ENCODE measurements around the gene TEAD2.

Gene TEAD2

GRCh38 chr19:49366110-49366509, 3.9 kb upstream of the TEAD2 start:
- Histone ChIP-seq H2AFZ (no peak overlapping the region), H3K27me3 (ENCODE audit: control insufficient read depth, insufficient read depth, low read length) (no peaks in the 10 kb centered on the region), H3K4me1 (peaks cover 2% of the 10 kb centered on the region), H3K27ac (no peak overlapping the region), H3K4me3 (ENCODE audit: low read depth, low read length) (no peak overlapping the region), H3K4me2 (ENCODE audit: low read length) (no peak overlapping the region), H3K36me3 (ENCODE audit: control insufficient read depth, insufficient read depth, low read length) (no peaks in the 10 kb centered on the region), H3K9me3 (ENCODE audit: control insufficient read depth, low read length) (no peaks in the 10 kb centered on the region), H3K9ac (no peak overlapping the region), H3K79me2 (no peaks in the 10 kb centered on the region)
- no peak for TF ChIP-seq CTCF (IDR thresholded peaks at IDR 0.05)

- Histone ChIP-seq H3K4me2 (ENCODE audit: low read length) (peak overlapping the region; percentile 32), H3K27me3 (ENCODE audit: control insufficient read depth, insufficient read depth, low read length) (no peaks in the 10 kb centered on the region), H3K36me3 (ENCODE audit: control insufficient read depth, insufficient read depth, low read length) (no peaks in the 10 kb centered on the region), H3K9me3 (ENCODE audit: control insufficient read depth, low read length) (no peaks in the 10 kb centered on the region), H3K9ac (no peak overlapping the region), H2AFZ (peak overlapping the region; percentile 23), H3K4me3 (ENCODE audit: low read depth, low read length) (peak overlapping the region; percentile 23), H3K4me1 (peaks cover 2% of the 10 kb centered on the region), H3K27ac (no peak overlapping the region), H3K79me2 (no peaks in the 10 kb centered on the region)
- no peak for TF ChIP-seq CTCF (IDR thresholded peaks at IDR 0.05)
Observed at GRCh38 chr19:49364083-49364737, 2.0 kb upstream of the TEAD2 start.

GRCh38 chr19:49363268-49364082, 1.3 kb upstream of the TEAD2 start, which contains the start of gene DKKL1:
TSS of gene DKKL1 (plus strand) at chr19:49363877. CDS start at chr19:49363999, 122 bp downstream.
- Histone ChIP-seq H3K27me3 (ENCODE audit: control insufficient read depth, insufficient read depth, low read length) (no peaks in the 10 kb centered on the region), H3K9me3 (ENCODE audit: control insufficient read depth, low read length) (no peaks in the 10 kb centered on the region), H3K9ac (no peak within 1 kb of the TSS)

GRCh38 chr19:49362929-49363267, 682 bp upstream of the TEAD2 start:
- peak overlapping the region; percentile 86 for H3K4me3 ChIP-seq (ENCODE audit: low read depth, low read length)
- peak overlapping the region; percentile 59 for H3K27ac ChIP-seq
- peak overlapping the region; percentile 85 for H2AFZ ChIP-seq
- H3K9ac ChIP-seq: no peak overlapping the region
- H3K9me3 ChIP-seq (ENCODE audit: control insufficient read depth, low read length): no peaks in the 10 kb centered on the region
- TF ChIP-seq CTCF (IDR thresholded peaks at IDR 0.05): no peak
- no peaks in the 10 kb centered on the region for H3K36me3 ChIP-seq (ENCODE audit: control insufficient read depth, insufficient read depth, low read length)
- H3K79me2 ChIP-seq: no peaks in the 10 kb centered on the region
- H3K4me1 ChIP-seq: peaks cover 2% of the 10 kb centered on the region
- H3K27me3 ChIP-seq (ENCODE audit: control insufficient read depth, insufficient read depth, low read length): no peaks in the 10 kb centered on the region
- peak overlapping the region; percentile 95 for H3K4me2 ChIP-seq (ENCODE audit: low read length)

More at GRCh38 chr19:49363268-49364082, 1.3 kb upstream of the TEAD2 start, which contains the start of gene DKKL1:
- Histone ChIP-seq H2AFZ (peak within 1 kb of the TSS; percentile 85), H3K4me2 (ENCODE audit: low read length) (peak within 1 kb of the TSS; percentile 95), H3K4me1 (peaks cover 2% of the 10 kb centered on the region), H3K27ac (peak within 1 kb of the TSS; percentile 59), H3K79me2 (no peaks in the 10 kb centered on the region), H3K36me3 (ENCODE audit: control insufficient read depth, insufficient read depth, low read length) (no peaks in the 10 kb centered on the region), H3K4me3 (ENCODE audit: low read depth, low read length) (peak within 1 kb of the TSS; percentile 86)
- no peak for TF ChIP-seq CTCF (IDR thresholded peaks at IDR 0.05)

Data from parathyroid adenoma (tissue), 2 donors.